Right cardiac atrium (tissue), 5 donors: ENCODE measurements around the gene DTWD1. TPM values are rescaled to one million over a fixed set of nuclear protein-coding genes. Genes with fewer than 3 reads are reported as not detected.
A peak's percentile ranks its signal among the peaks of the same experiment; 100 is the strongest.
"Not testable (repeated sequence)": the region's sequence is repeated elsewhere in the genome, so short reads cannot be mapped to it uniquely, and the experiment has no call there.

Source experiments
- ATAC-seq, 2 donors: fragments of 200-7000 bp; cut with Tn5 transposase; one replicate each; pipeline versions ENCODE4 v1.8.0 to v1.9.1; 2020; ENCODE audit warnings: moderate library complexity in 2 of 2, mild to moderate bottlenecking in 1 of 2
- DNase-seq, 3 donors: peaks; one replicate each; pipeline ENCODE4 v3.0.0-alpha.2; 2020
- H3K27ac ChIP-seq: one replicate; pipeline ENCODE4 v1.5.1; 2013; ENCODE audit warnings: mild to moderate bottlenecking, low read length, control low read depth, moderate library complexity
- H3K27me3 ChIP-seq: one replicate; pipeline ENCODE4 v1.6.1; 2013; ENCODE audit not compliant: control insufficient read depth, insufficient read depth
- H3K4me1 ChIP-seq: one replicate; pipeline ENCODE4 v1.6.1; 2013; ENCODE audit warnings: low read length; ENCODE audit not compliant: control insufficient read depth, insufficient read depth
- H3K4me3 ChIP-seq: one replicate; pipeline ENCODE4 v1.5.1; 2013; ENCODE audit warnings: low read length, control low read depth
- H3K9me3 ChIP-seq: one replicate; pipeline ENCODE4 v1.6.1; 2013; ENCODE audit warnings: low read length; ENCODE audit not compliant: control insufficient read depth
- WGBS: extraction: QIAGEN DNeasy Blood & Tissue Kit; methylation state at CpG from one replicate; pipeline ENCODE4 v1.1.7; 2013; 5-methylcytosine and 5-hydroxymethylcytosine counted together
- intact Hi-C, 4 donors: fragments of 100-400 bp; cut with DNase I; formaldehyde crosslinking; loops; one replicate each; pipeline versions ENCODE4 v1.11.0 to v1.14.0; 2022 to 2023
- polyA plus RNA-seq: library from polyadenylated mRNA; stranded (reverse); fragments of 200-250 nt; gene quantifications from one replicate; pipeline ENCODE4 v1.2.3, GENCODE V29; 2013
- total RNA-seq, 4 donors: library from RNA; stranded (reverse); fragmentation: NEBNext Ultra II Directional; extraction: Animal tissue kit (Norgen Biotek cat#: 25700); gene quantifications; one replicate each; pipeline ENCODE4 v1.2.1, GENCODE V29; 2021
- donor health status: healthy with polysubstance abuse.
- donor health status: DM: no; HTN: yes; CAD: no.
- donor health status: DM: no; HTN: no; CAD: no.
- donor health status: DM: no; HTN: yes; CAD: no; lungs with severe emphysema.
- donor health status: DM: yes; HTN: yes; CAD: no.

Gene DTWD1
- total and polyA plus RNA-seq, 5 donors = 14.0 to 31.2 (median 24.7) TPM

GRCh38 chr15:49645941-49646340 lies 25.1 kb downstream of the DTWD1 start:
- DNase-seq = peak in 2 of 3 donors; percentile 18 to 57
- no peaks in the 10 kb centered on the region for H3K27me3 ChIP-seq
- peaks cover 8% of the 10 kb centered on the region for H3K4me1 ChIP-seq
- H3K9me3 ChIP-seq = peaks cover 2% of the 10 kb centered on the region
- H3K27ac ChIP-seq = no peak overlapping the region
- intact Hi-C loops = no loop called here
- no peak for ATAC-seq
- no peak overlapping the region for H3K4me3 ChIP-seq

- Histone ChIP-seq H3K4me3 (no peak overlapping the region), H3K9me3 (peaks cover 2% of the 10 kb centered on the region), H3K27me3 (no peaks in the 10 kb centered on the region), H3K27ac (no peak overlapping the region), H3K4me1 (peaks cover 8% of the 10 kb centered on the region)
- WGBS = 94% methylated on average over 2 of the region's 2 CpGs
- DNase-seq = no peak
- no peak for ATAC-seq
- intact Hi-C loops = no loop called here
Observed at GRCh38 chr15:49646891-49647290, 26.0 kb downstream of the DTWD1 start.

- Histone ChIP-seq H3K4me1 (peaks cover 3% of the 10 kb centered on the region), H3K27me3 (no peaks in the 10 kb centered on the region), H3K9me3 (peaks cover 2% of the 10 kb centered on the region), H3K27ac (no peak overlapping the region), H3K4me3 (no peak overlapping the region)
- DNase-seq = no peak
- ATAC-seq = no peak
- intact Hi-C loops = no loop called here
- 99% methylated on average over 1 of the region's 1 CpG for WGBS
Observed at GRCh38 chr15:49649987-49650386, 29.1 kb downstream of the DTWD1 start.

GRCh38 chr15:49650676-49651075 lies 29.8 kb downstream of the DTWD1 start:
- ATAC-seq (no peak), DNase-seq (no peak)
- Histone ChIP-seq H3K4me1 (peaks cover 3% of the 10 kb centered on the region), H3K4me3 (no peak overlapping the region), H3K27ac (no peak overlapping the region), H3K27me3 (no peaks in the 10 kb centered on the region), H3K9me3 (peaks cover 2% of the 10 kb centered on the region)
- intact Hi-C loops = no loop called here
- 82% methylated on average over 2 of the region's 2 CpGs for WGBS

DNA sequence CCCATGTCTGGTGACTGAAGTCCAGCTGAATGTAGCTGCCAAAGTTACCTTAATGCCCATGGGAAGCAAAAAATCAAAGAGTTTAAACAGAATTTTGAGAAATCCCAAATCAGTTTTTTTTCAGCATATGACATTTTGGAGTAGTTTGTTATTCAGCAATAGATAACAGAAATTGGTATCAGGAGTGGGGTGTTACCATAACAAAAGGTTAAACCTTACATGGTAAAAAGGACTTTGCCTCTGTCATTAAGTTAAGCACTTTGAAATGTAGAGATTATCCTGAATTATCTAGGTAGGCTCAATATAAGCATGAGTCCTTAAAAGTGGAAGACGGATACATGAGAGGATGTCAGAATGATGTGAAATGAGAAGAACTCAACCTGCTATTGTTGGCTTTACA lies 32.1 kb downstream of the DTWD1 start:
- H3K4me1 ChIP-seq = peaks cover 2% of the 10 kb centered on the region
- WGBS = 100% methylated on average over 1 of the region's 1 CpG
- DNase-seq (no peak), ATAC-seq (no peak)
- intact Hi-C loops = no loop called here
- H3K4me3 ChIP-seq = no peak overlapping the region
- H3K9me3 ChIP-seq = no peaks in the 10 kb centered on the region
- no peaks in the 10 kb centered on the region for H3K27me3 ChIP-seq
- no peak overlapping the region for H3K27ac ChIP-seq

DNA sequence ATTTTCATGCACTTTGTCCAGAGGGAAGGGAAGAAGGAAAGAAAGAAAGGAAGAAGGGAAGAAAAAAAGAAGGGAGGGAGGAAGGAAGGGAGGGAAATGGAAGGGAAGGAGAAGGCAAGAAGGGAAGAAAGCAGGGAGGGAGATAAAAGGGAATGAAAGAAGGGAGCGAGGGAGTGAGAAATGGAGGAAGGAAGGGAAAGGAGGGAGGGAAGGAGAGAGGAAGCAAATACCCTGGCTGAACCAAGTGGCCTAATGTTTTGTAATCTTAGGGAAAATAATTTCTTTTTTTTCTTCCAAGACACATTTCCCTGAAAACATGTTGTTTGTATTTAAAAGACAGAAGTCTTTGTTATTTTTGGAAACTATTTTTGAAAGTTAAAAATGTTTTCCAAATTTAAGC lies 35.9 kb downstream of the DTWD1 start:
- WGBS = 54% methylated on average over 1 of the region's 1 CpG
- H3K9me3 ChIP-seq = no peaks in the 10 kb centered on the region

GRCh38 chr15:49664716-49665115 lies 43.9 kb downstream of the DTWD1 start:
- H3K4me3 ChIP-seq = no peak overlapping the region
- H3K9me3 ChIP-seq = no peaks in the 10 kb centered on the region
- H3K4me1 ChIP-seq = no peaks in the 10 kb centered on the region
- H3K27me3 ChIP-seq = no peaks in the 10 kb centered on the region
- ATAC-seq (no peak), DNase-seq (no peak)
- 45% methylated on average over 1 of the region's 1 CpG for WGBS
- intact Hi-C loops = no loop called here
- H3K27ac ChIP-seq = no peak overlapping the region

More for the DNA sequence above, 35.9 kb downstream of the DTWD1 start:
- Histone ChIP-seq H3K27me3 (no peaks in the 10 kb centered on the region), H3K27ac (no peak overlapping the region), H3K4me3 (no peak overlapping the region), H3K4me1 (no peaks in the 10 kb centered on the region)
- no peak for DNase-seq
- ATAC-seq = no peak
- intact Hi-C loops = no loop called here

- H3K27ac ChIP-seq, H3K9me3 ChIP-seq, H3K4me1 ChIP-seq, DNase-seq, H3K4me3 ChIP-seq, intact Hi-C loops, H3K27me3 ChIP-seq, ATAC-seq: not testable (repeated sequence)
- 78% methylated on average over 3 of the region's 3 CpGs for WGBS
Observed at GRCh38 chr15:49666486-49666885, 45.6 kb downstream of the DTWD1 start.

DNA sequence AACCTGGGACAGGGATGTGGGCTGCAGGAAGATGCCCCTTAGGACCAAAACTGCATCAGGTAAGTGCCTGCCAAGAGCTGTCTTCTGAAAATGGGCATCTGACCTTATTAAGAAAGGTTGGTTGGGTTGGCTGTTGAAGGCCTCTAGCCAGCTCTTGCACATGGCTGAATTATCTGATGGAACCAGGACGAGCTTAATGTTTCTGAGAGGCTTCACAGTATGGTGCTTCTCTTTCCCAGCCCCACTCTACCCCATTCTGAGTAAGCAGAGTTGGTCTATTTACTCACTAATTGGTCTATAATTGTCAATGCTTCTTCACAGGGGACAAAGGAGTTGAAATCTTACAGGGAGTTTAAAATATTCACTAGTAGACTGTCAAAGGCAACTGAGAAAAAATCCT lies 48.4 kb downstream of the DTWD1 start:
- intact Hi-C loops = no loop called here
- ATAC-seq (no peak), DNase-seq (no peak)
- 65% methylated on average over 1 of the region's 1 CpG for WGBS
- Histone ChIP-seq H3K27ac (no peak overlapping the region), H3K27me3 (no peaks in the 10 kb centered on the region), H3K4me1 (no peaks in the 10 kb centered on the region), H3K9me3 (no peaks in the 10 kb centered on the region), H3K4me3 (no peak overlapping the region)

- no peak for ATAC-seq
- Histone ChIP-seq H3K4me3 (no peak overlapping the region), H3K27me3 (no peaks in the 10 kb centered on the region), H3K27ac (no peak overlapping the region), H3K4me1 (no peaks in the 10 kb centered on the region), H3K9me3 (no peaks in the 10 kb centered on the region)
- intact Hi-C loops = no loop called here
- no peak for DNase-seq
- WGBS = 94% methylated on average over 1 of the region's 1 CpG
Observed at GRCh38 chr15:49673861-49674260, 53.0 kb downstream of the DTWD1 start.

- no peaks in the 10 kb centered on the region for H3K27me3 ChIP-seq
- ATAC-seq = no peak
- WGBS = 86% methylated on average over 1 of the region's 1 CpG
- no peaks in the 10 kb centered on the region for H3K9me3 ChIP-seq
- no peak overlapping the region for H3K4me3 ChIP-seq
- no peak for DNase-seq
- peaks cover under 1% of the 10 kb centered on the region for H3K4me1 ChIP-seq
- intact Hi-C loops = no loop called here
- no peak overlapping the region for H3K27ac ChIP-seq
Observed at GRCh38 chr15:49674370-49674769, 53.5 kb downstream of the DTWD1 start.

GRCh38 chr15:49675041-49675440 lies 54.2 kb downstream of the DTWD1 start:
- DNase-seq (no peak), ATAC-seq (no peak)
- no peak overlapping the region for H3K4me3 ChIP-seq

More at GRCh38 chr15:49675041-49675440, 54.2 kb downstream of the DTWD1 start:
- Histone ChIP-seq H3K27ac (no peak overlapping the region), H3K27me3 (no peaks in the 10 kb centered on the region), H3K9me3 (no peaks in the 10 kb centered on the region), H3K4me1 (peaks cover 2% of the 10 kb centered on the region)
- intact Hi-C loops = no loop called here
